Skin of body (tissue), 2 donors: ENCODE measurements around the gene BANF1. TPM values are rescaled to one million over a fixed set of nuclear protein-coding genes. Genes with fewer than 3 reads are reported as not detected.

Source experiments
- DNase-seq: peaks from one replicate; lab custom pipeline; 2025; lab: John Stamatoyannopoulos, UW
- total RNA-seq: library from RNA; depleted of rRNA; stranded (reverse); fragments of >200 nt; gene quantifications from one replicate; pipeline ENCODE4 v1.2.3, GENCODE V29; 2014

Gene BANF1, protein sequence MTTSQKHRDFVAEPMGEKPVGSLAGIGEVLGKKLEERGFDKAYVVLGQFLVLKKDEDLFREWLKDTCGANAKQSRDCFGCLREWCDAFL
- 20.5 TPM for total RNA-seq

DNA sequence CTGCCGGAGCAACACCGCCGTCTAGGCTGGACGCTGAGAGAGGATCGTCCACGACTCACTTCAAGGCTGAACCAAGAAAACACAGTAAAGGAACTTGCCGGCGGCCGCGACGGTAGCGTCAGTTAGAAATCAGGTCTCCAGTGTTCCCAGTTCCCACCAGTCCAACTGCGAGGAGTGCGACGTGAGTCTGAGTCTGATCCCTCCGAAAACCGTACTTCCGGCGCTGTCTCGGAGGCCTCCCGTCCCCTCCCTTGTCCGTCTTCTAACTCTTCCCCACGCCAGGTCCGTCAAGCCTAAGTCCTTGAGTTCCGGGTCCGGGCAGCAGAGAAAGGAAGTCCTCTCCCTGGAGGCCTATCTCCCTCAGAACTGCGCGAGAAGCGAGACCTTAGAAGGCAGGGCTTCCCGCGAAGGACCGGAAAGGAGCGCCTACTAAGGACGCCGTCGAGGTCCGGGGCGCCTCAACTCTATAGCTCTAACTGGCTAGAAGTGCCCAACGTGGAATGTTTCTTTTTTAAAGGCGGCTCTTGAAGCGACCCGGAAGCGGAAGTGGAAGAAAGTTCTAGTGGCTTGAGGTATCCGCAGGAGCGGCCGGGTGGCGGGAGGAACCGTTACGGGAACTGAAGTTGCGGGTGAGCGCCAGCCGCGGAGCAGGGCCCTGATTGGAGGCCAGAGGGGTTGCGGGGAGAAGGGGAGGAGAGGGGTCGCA lies at the start of gene BANF1, which contains the start of gene EIF1AD:
TSS of gene BANF1 (plus strand) at position 562 of the 706 bp plus-strand sequence. CDS start 748 bp downstream, outside the sequence.
TSS of gene EIF1AD (minus strand) at position 216 of the 706 bp plus-strand sequence. CDS start 1,768 bp downstream, outside the sequence.
- DNase-seq = peak; percentile 98

DNA sequence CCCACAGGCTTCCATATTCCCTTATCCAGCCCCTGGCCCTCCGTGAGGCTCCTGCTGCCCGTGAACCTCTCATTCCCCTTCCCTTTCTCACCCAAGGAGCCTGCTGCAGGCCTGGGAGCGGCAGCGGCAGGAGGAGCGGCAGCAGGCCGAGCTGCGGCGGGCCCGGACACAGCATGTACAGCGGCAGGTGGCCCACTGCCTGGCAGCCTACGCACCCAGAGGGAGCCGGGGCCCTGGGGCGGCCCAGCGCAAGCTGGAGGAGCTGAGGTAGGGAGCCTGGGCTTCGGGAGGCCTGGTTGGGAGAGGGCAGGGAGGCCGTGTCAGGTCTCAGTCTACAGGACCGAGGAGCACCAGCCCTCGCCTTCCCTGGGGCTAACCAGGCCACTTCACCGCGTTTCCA lies 48.8 kb upstream of the BANF1 start:
- no peak for DNase-seq

DNA sequence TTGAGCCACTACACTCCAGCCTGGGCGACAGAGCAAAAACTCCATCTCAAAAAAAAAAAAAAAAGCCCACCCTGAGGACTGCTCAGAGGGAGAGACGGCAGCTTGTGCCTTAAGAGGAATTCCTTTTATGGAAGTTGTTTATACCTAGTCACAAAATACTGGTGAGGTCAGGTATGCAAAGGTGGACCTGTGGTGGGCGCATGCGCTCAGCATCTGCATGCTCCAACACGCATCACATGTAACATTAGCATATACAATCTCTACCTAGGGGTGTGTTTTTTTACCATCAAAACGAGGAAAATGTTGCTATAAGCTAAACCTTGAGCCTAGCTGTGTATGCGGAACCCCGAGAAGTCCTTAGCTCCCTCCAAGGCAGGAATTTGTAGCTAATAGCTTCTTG lies 47.5 kb upstream of the BANF1 start:
- DNase-seq = no peak

DNA sequence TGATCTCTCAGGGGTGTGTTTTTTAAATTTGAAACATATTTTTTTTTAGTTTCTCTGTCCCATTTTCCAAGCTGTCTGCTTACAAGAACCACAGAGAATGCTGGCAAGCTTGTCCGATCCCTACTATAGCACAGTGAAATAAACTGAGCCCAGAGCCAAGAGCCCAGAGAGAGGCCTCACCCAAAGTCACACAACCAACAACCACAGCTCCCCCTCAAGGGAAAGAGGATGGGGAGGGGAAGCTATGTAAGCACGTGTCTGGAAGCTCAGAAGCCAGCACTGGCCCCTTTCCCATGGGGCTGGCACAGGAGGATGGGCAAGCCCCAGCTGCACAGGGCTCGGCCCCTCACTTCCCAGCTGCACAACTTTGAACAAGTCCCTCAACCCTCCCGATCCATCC lies 44.0 kb upstream of the BANF1 start:
- DNase-seq = no peak

DNA sequence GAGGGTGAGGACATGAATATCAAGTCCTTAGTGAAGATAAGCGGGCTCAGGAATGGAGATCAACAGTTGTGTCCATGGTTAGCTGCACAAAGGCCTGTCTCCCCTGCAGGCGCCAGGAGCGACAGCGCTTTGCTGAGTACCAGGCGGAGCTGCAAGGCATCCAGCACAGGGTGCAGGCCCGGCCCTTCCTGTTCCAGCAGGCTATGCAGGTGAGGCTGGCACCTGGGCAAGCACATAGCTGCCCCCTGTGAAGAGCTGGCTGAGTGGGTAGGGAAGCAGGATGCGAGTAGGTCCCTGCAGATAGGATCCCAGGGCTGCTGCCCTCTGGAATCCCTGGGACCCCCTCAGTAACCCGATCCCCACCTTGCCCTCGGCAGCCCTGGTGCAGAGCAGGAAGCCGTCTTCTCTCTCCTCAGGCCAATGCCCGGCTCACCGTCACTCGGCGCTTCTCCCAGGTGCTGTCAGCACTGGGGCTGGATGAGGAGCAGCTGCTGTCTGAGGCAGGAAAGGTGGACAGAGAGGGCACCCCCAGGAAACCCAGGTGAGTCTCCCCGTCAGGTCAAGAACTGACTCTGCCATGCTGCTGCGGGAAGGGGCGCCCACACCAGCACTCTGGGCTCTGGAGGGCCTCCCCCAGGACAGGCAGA lies 43.4 kb upstream of the BANF1 start:
- no peak for DNase-seq

DNA sequence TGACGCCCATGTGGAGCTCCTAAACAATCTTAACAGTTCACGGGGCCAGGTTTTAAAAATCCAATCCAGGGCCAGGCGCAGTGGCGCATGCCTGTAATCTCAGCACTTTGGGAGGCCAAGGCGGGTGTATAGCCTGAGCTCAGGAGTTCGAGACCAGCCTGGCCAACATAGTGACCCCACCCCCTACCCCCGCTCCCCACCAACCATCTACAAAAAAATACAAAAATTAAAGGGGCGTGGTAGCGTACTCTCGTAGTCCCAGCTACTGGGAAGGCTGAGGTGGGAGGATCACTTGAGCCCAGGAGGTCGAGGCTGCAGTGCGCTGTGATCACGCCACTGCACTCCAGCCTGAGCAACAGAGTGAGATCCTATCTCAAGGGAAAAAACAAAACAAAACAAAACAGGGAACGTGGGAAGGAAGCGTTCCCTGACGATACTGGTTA lies 41.5 kb upstream of the BANF1 start:
- no peak for DNase-seq

DNA sequence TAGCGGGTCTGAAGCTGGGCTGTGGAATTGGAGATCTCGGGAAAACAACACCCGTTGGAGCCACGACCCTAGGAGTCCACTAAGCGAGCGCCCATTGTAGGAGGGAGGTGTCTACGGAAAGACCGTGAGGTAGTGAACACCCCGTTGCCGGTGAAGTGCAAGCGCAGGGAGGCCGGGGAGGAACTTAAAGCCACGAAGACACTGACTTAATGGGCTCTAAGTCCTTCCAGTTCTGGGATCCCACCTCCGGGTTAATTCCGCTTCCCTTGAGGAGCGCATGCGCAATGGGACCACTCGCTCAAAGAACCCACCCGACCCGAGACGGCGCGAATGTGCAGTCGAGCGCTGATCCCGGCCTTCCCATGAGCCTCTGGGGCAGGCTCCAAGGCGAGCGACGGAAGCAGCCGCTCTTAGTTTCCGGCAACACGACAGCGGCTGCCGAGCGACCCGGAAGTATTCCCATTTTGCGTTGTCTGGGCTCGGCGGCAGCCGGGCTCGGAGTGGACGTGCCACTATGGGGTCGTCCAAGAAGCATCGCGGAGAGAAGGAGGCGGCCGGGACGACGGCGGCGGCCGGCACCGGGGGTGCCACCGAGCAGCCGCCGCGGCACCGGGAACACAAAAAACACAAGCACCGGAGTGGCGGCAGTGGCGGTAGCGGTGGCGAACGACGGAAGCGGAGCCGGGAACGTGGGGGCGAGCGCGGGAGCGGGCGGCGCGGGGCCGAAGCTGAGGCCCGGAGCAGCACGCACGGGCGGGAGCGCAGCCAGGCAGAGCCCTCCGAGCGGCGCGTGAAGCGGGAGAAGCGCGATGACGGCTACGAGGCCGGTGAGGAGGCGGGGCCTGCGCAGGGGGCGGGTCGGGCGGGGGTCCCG lies 40.8 kb upstream of the BANF1 start, which contains the start of gene SART1:
TSS of gene SART1 (plus strand) at position 468 of the 874 bp plus-strand sequence. CDS start at position 515, 47 bp downstream.
- DNase-seq = peak; percentile 97

DNA sequence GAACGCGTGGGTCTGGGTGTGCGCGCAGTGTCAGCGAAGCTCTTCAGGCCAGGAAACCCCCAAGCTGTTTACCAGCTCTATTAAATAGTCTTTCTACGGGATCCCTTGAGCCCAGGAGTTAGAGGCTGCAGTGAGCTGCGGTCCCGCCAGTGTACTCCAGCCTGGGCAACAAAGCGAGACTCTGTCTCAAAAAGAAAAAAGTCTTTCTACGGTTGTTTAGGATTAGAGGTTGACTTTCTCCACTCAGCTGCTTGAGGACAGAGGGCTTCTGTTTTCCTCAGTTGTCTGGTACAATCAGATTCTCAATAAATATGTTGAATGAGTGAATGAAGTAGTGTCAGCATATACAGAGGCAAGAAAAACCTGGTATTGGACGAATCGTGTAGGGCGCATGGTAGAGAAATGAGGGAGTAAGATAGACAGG lies 40.1 kb upstream of the BANF1 start:
- no peak for DNase-seq

DNA sequence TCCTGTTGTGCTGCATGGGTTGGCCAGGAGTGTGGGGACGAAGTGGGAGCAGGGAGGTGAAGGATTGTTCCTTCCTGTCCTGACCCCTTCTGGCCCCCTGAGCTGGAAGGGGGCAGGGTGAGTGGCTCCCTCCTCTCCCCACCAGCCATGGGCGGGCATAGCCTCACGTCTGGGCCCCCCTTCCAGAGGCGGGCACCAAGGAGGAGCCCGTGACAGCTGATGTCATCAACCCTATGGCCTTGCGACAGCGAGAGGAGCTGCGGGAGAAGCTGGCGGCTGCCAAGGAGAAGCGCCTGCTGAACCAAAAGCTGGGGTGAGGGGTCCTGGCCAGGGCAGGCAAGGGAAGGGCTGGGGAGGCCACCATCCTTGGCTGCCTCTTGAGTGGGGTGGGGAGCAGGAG lies 37.4 kb upstream of the BANF1 start:
- DNase-seq = no peak

DNA sequence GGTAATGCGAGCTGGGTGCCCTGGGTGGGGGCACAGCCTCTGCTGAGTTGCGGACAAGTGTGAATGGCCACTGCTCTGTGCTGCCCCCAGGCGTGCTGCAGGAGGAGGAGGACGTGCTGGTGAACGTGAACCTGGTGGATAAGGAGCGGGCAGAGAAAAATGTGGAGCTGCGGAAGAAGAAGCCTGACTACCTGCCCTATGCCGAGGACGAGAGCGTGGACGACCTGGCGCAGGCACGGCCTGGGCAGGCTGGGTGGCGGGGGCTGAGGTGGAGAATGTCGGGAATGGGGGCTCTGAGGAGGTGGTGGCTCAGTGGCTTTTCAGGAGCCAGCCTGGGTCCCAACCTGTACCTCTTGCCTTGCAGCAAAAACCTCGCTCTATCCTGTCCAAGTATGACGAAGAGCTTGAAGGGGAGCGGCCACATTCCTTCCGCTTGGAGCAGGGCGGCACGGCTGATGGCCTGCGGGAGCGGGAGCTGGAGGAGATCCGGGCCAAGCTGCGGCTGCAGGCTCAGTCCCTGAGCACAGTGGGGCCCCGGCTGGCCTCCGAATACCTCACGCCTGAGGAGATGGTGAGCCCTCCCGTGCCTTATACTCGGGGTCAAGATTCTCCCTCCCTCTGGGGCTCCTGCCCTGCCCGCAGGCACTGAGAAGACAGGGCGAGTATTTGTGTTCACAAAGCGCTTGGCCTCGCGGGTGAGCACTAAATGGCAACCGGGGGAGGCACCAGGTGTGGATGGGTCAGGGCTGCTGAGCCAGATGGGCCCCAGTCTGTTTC lies 36.1 kb upstream of the BANF1 start:
- no peak for DNase-seq

DNA sequence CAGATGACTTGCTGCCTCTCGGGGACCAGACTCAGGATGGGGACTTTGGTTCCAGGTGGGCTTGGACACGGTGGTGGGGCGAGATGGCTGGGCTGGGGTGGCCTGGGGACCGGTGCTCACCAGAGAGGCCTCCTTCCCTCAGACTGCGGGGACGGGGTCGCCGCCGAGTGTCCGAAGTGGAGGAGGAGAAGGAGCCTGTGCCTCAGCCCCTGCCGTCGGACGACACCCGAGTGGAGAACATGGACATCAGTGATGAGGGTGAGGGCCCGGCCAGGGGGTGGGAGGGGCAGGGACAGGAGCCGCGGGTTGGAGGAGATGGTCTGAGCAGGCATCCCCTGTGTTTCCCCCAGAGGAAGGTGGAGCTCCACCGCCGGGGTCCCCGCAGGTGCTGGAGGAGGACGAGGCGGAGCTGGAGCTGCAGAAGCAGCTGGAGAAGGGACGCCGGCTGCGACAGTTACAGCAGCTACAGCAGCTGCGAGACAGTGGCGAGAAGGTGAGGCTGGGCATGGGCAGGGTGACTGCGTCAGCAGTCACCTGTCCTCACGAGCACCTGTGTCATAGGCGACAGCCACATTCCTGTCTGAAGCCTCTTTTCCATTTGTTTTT lies 34.9 kb upstream of the BANF1 start:
- DNase-seq = no peak

DNA sequence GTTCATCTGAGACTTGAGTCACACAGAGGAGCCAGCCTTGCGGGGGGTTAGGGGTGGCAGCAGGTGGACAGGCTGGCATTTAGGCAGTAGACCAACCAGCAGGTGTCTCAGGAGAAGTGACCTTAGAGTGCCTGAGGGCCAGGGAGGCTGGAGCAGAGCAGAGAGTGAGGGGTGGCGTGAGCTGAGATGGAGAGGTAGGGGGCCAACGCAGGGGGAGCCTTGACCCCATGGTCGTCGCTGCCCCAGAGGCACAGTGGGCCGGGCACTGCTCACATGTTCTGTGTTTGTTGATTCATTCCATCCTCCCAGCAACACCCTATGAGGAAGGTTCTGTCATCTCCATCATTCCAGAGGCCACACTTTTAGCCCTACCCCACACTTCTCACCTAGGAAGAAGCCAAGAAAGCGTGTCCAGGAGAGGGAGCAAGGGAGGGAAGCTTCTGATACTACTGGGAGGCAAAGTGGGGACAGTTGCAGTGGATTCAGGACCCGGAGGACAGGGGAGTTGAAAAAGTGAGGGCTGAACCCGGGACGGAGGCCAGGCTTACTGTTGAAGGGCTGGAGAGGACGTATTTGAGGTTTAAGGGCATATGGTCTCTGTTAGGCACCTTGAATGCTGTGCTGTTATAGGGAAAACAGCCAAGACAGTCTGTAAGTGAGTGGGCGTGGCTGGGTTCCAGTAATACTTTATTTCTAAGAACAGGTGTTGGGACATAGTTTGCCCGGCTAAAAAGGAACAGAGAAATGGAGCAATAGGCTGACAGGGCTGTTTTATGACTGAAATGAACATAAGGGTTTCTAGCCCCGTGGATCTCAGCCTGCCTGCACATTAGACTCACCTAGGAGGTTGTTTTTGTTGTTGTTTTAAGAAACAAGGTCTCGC lies 33.5 kb upstream of the BANF1 start:
- no peak for DNase-seq

DNA sequence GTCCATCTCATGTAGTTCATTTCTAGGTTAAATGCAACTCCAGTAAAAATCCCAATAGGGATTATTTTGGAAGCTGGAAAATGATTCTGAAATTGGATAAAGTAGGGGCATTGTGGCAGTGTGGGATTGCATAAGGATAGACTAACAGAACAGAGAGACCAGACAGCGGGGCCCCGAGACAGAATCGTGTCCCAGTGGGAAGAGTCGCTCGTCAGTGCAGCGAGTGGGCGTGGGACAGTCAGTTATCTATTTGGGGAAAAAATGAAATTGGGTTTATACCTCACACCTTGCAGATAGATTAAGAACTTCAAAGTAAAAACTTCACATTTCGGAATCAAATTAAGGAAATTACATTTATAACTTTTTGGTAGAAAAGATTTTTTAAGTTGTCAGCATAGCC lies 30.2 kb upstream of the BANF1 start:
- no peak for DNase-seq

DNA sequence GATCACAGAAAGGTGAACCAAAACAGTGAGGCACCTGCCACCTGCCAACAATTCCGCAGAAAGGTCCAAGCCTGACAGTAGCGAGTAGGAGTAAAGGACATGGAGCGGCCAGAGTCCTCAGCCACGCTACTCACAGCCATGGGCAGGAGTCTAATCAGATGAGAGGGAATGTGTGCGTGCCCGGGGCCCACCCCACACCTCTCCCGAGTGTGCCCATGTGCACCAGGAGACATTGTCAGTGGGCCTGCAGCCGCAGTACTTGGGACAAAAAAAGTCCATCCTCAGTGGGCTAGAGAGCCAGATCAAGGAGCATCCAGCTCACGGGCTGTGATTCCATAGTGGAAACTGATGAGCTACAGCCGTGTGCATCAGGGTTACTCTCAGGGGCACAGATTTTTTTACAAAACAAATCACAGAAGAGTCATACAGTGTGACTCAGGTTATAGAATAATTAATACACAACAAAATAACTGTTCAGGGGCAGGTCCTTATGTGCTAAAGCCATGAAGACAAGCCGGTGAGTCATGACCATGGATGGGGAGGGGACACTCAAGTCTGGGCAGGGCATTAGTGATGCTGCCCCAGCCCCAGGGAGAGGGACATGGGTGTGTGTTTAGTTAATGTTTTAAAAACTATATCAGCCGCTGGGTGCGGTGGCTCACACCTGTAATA lies 28.7 kb upstream of the BANF1 start:
- no peak for DNase-seq

DNA sequence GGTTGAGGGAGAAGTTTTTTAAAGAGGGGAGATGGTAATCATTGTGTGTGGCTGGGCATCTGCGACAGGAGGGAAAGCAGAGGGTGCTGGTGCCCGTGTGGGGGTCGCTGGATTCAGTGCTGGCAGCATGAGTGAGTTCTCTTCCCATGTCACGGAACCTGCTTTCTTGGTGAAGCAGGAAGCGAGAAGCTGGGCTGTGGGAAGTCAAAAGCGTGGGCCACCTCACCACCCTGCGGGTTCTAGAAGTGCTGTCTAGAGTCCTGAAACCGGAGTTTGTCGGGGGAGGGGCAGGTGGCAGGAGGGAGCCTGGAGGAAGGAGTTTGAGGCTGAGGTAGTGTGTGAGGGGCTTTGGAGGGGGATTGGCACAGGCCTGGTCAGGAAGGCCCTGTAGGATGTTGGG lies 26.5 kb upstream of the BANF1 start:
- DNase-seq = no peak

DNA sequence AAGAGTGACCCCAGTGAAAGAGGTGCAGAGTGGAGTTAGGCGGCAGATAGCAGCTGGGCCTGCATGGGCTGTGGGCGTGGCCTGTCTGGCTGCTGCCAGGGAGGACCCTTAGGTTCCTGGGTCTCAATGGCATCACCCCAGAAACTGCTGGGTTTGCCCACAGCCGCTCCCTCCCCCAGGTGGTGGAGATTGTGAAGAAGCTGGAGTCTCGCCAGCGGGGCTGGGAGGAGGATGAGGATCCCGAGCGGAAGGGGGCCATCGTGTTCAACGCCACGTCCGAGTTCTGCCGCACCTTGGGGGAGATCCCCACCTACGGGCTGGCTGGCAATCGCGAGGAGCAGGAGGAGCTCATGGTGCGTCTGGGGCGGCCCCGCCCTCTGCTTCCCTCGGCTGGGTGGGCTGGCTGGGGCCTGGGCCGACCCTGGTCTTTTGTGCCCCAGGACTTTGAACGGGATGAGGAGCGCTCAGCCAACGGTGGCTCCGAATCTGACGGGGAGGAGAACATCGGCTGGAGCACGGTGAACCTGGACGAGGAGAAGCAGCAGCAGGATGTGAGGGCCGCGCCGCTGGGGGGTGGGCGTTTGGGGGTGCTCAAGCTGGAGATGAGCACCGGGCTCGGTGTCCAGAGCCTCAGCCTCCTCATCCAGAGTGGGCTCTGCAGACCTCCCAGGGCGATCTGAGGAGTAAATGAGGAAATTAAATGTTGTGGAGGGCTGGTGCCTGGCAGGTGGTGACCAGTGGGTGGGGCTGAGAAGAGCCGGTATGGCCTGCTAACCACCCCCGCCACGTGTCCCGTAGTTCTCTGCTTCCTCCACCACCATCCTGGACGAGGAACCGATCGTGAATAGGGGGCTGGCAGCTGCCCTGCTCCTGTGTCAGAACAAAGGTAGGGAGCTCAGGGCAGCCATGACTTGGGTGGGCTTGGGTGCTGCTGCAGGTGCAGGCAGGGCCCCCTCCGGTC lies 25.8 kb upstream of the BANF1 start:
- DNase-seq = no peak

DNA sequence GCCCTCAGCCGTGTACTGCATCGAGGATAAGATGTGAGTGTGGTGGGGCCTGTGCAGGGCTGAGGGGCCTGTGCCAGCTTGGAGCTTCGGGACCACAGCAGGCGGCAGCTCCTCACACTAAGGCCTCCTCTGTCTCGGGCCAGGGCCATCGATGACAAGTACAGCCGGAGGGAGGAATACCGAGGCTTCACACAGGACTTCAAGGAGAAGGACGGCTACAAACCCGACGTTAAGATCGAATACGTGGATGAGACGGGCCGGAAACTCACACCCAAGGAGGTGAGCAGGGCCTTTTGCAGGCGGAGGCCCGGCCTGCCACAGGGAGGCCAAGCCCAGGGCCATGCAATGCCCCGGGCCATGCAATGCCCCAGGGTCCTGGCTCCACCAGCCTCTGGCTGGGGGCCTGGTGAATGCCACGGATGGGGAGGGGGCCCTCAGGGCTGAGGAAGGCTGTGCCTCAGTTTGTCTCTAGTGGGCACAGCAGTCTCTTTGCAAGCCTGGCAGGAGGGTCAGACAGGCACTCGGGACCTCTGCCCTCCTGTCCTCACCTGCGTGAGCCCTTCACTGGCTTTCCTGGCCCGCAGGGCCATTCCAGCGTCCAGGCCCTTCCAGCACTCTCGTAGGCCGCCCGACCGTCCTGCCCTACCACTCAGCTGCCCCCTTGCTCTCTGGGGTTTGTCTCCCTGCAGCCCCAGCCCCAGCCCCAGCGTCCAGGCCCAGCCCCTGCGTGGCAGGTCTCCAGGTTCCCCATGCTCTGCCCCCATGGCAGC lies 24.5 kb upstream of the BANF1 start:
- no peak for DNase-seq
